Activated CD8-positive, alpha-beta T cell treated with anti-CD3 and anti-CD28 coated beads, Interleukin-2, amount 10 ng/mL, durations not matched to agents 7 days and 5 days (primary cell): ENCODE results near the gene CD28. TPM values are rescaled to one million over a fixed set of nuclear protein-coding genes. Genes with fewer than 3 reads are reported as not detected.
"Not testable (repeated sequence)": the region's sequence is repeated elsewhere in the genome, so short reads cannot be mapped to it uniquely, and the experiment has no call there.

Experiments used
- ATAC-seq: fragments of 150-1000 bp; cut with Tn5 transposase; one replicate; pipeline ENCODE4 v1.10.0; 2021; ENCODE audit warnings: moderate library complexity
- CTCF ChIA-PET: fragments of 350-600 bp; sonication (Branson Sonifier 250); formaldehyde crosslinking; loops from one replicate; lab custom pipeline; 2021; ENCODE audit warnings: antibody characterized with exemption; lab: Charles Lee
- POLR2A ChIA-PET: fragments of 350-600 bp; sonication (Branson Sonifier 250); formaldehyde crosslinking; loops from one replicate; lab custom pipeline; 2021; ENCODE audit warnings: antibody characterized with exemption; lab: Charles Lee
- DNase-seq: peaks from one replicate; pipeline ENCODE4 v3.0.0-alpha.2; 2020
- H3K27ac Mint-ChIP-seq: one replicate; pipeline ENCODE4 v1.8.0; 2021; ENCODE audit warnings: mild to moderate bottlenecking, mixed read lengths
- H3K27me3 Mint-ChIP-seq: one replicate; pipeline ENCODE4 v1.8.0; 2021; ENCODE audit warnings: low read depth, mixed read lengths
- H3K36me3 Mint-ChIP-seq: one replicate; pipeline ENCODE4 v1.8.0; 2021; ENCODE audit warnings: low read depth, mixed read lengths
- H3K4me1 Mint-ChIP-seq: one replicate; pipeline ENCODE4 v1.8.0; 2021; ENCODE audit warnings: low read depth, mixed read lengths
- H3K4me3 Mint-ChIP-seq: one replicate; pipeline ENCODE4 v1.8.0; 2021; ENCODE audit warnings: mild to moderate bottlenecking, mixed read lengths
- H3K9me3 Mint-ChIP-seq: one replicate; pipeline ENCODE4 v1.8.0; 2022; ENCODE audit warnings: mixed read lengths; ENCODE audit not compliant: insufficient read depth
- total RNA-seq, 2 experiments: library from RNA; stranded (reverse); gene quantifications; one replicate each; pipeline ENCODE4 v1.2.3, GENCODE V29; 2021

CD28 gene
- total RNA-seq, 2 experiments from 2014 or later, result 25.6 to 27.2 TPM

DNA sequence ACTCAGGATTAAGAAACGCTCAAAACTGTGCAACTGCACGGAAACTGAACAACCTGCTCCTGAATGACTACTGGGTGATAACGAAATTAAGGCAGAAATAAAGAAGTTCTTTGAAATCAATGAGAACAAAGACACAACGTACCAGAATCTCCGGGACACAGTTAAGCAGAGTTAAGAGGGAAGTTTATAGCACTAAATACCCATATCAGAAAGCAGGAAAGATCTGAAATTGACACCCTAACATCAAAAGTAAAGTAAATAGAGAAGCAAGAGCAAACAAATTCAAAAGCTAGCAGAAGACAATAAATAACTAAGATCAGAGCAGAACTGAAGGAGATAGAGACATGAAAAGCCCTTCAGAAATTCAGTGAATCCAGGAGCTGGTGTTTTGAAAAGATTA is 8.0 kb upstream of the CD28 start:
- H3K4me3 Mint-ChIP-seq, DNase-seq, ATAC-seq, CTCF ChIA-PET, POLR2A ChIA-PET, H3K27me3 Mint-ChIP-seq, H3K9me3 Mint-ChIP-seq, H3K27ac Mint-ChIP-seq, H3K36me3 Mint-ChIP-seq, H3K4me1 Mint-ChIP-seq: not testable (repeated sequence)

DNA sequence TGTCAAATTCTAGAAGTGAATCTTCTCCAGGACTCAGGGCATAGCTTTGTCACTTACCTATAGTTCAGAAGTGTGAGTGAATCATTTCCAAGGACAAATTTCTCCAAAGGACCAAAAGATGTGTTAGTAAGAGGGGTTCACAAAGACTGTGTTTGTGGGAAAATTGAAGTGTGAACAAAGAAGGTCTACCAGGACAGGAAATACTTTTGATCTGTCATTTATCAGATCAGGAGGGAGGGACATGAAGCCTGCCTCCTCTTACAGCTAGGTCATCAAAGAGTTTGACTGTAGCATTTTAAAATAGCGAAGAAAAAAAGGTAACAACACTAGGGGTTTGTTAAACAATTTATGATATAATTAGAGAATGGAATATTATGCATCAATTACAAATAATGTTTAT is 2.0 kb upstream of the CD28 start:
- no peak overlapping the region for H3K27ac Mint-ChIP-seq
- peaks cover 5% of the 10 kb centered on the region for H3K36me3 Mint-ChIP-seq
- no peaks in the 10 kb centered on the region for H3K27me3 Mint-ChIP-seq
- POLR2A ChIA-PET, result interaction anchor here (1.0 to 1.5 kb wide), 3 partner anchors 36 to 166 kb away, joined by 3 to 4 read pairs (median 4); no protein-coding TSS in a partner anchor
- no peak for DNase-seq
- no peak for ATAC-seq
- H3K4me1 Mint-ChIP-seq, result peaks cover 46% of the 10 kb centered on the region
- CTCF ChIA-PET, result interaction anchor here (1.1 to 1.6 kb wide), 4 partner anchors 9 to 35 kb away, joined by 3 to 6 read pairs (median 4); no protein-coding TSS in a partner anchor
- H3K4me3 Mint-ChIP-seq, result no peak overlapping the region
- H3K9me3 Mint-ChIP-seq, result peaks cover 4% of the 10 kb centered on the region

DNA sequence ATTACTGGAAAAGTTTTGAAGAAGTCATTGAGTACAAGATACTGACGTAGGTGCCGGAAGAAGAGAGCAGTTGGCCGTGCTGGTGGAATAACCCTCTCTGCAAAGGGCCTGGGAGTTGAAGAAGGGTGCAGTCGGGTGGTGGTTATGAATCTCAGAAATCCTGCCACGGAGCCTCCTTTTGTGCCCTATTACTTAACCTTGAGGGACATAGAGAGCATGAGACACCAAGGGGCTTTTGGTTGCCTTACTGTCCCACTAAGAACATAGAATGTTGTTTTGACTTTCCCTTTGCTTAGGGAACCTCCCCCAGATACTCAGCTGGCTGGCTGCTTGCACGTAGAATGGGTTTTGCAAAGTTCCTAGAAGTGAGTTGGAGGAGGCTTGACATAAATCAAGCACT is 1.3 kb upstream of the CD28 start:
- Mint-ChIP-seq H3K4me1 (peaks cover 53% of the 10 kb centered on the region), H3K9me3 (peaks cover 4% of the 10 kb centered on the region), H3K4me3 (peak overlapping the region; percentile 72), H3K27me3 (no peaks in the 10 kb centered on the region), H3K27ac (peak overlapping the region; percentile 87), H3K36me3 (peaks cover 5% of the 10 kb centered on the region)
- DNase-seq, result peak; percentile 51
- ChIA-PET POLR2A (interaction anchor here (0.6 to 6.5 kb wide), 4 partner anchors 14 to 165 kb away, joined by 3 to 84 read pairs (median 4); no protein-coding TSS in a partner anchor), CTCF (interaction anchor here (0.9 to 1.2 kb wide), 3 partner anchors 8 to 76 kb away, joined by 3 read pairs; no protein-coding TSS in a partner anchor)
- ATAC-seq, result peak; percentile 21

DNA sequence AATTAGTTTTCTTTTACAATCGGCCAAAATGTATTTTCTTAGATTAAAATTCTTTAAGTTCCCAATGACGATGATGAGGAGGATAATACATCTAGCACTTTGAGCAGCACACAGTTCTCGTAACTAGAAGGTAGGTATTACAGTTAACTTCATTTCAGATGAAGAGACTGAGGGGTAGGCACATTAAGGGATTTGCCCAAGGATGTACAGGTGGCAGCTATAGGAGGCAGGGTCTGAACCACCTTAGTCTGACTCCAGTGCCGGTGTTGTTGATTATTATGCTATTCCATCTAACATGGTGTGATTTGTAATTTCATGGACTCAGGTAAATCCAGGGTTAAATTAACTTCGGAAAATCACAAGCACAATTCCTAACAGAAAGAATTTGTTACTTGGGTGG is 1.1 kb downstream of the CD28 start:
- CTCF ChIA-PET, result interaction anchor here (0.8 to 5.5 kb wide), 8 partner anchors 8 to 223 kb away, joined by 3 to 68 read pairs (median 4); no protein-coding TSS in a partner anchor

DNA sequence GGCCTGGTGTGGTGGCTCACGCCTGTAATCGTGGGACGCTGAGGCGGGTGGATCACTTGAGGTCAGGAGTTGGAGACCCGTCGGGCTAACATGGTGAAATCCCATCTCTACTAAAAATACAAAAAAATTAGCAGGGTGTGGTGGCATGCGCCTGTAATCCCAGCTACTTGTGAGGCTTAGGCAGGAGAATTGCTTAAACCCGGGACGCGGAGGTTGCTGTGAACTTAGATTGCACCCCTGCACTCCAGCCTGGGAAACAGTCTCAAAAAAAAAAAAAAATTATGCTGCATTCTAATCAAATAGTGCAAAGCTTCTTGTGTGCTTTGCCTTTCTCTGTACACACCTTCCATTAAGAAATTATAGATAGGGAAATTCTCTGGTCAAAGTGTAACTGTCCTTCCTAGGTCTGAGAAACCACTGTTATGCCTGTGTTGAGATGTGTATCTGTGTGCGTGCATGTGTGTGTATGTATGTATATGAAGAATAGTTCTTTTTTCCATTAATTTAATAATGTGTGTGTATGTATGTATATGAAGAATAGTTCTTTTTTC is 2.5 kb downstream of the CD28 start:
- peak overlapping the region; percentile 88 for H3K27ac Mint-ChIP-seq
- POLR2A ChIA-PET, result interaction anchor here (0.6 to 6.5 kb wide), 9 partner anchors 10 to 470 kb away, joined by 3 to 84 read pairs (median 9); partner anchors contain the start of gene CTLA4
- peaks cover 29% of the 10 kb centered on the region for H3K36me3 Mint-ChIP-seq
- peak overlapping the region; percentile 72 for H3K4me3 Mint-ChIP-seq
- no peaks in the 10 kb centered on the region for H3K27me3 Mint-ChIP-seq
- peak; percentile 7 for ATAC-seq
- CTCF ChIA-PET, result interaction anchor here (0.7 to 5.5 kb wide), 5 partner anchors 11 to 106 kb away, joined by 3 to 68 read pairs (median 24); no protein-coding TSS in a partner anchor
- H3K9me3 Mint-ChIP-seq, result no peaks in the 10 kb centered on the region
- H3K4me1 Mint-ChIP-seq, result peaks cover 87% of the 10 kb centered on the region
- DNase-seq, result no peak

More for the DNA sequence above, 1.1 kb downstream of the CD28 start:
- peaks cover 19% of the 10 kb centered on the region for H3K36me3 Mint-ChIP-seq
- H3K27me3 Mint-ChIP-seq, result no peaks in the 10 kb centered on the region
- H3K9me3 Mint-ChIP-seq, result peaks cover 4% of the 10 kb centered on the region
- POLR2A ChIA-PET, result interaction anchor here (0.6 to 6.5 kb wide), 8 partner anchors 11 to 228 kb away, joined by 3 to 84 read pairs (median 22); partner anchors contain the start of gene CTLA4
- ATAC-seq (peak; percentile 16), DNase-seq (no peak)
- H3K4me1 Mint-ChIP-seq, result peaks cover 75% of the 10 kb centered on the region
- peak overlapping the region; percentile 72 for H3K4me3 Mint-ChIP-seq
- peak overlapping the region; percentile 87 for H3K27ac Mint-ChIP-seq

DNA sequence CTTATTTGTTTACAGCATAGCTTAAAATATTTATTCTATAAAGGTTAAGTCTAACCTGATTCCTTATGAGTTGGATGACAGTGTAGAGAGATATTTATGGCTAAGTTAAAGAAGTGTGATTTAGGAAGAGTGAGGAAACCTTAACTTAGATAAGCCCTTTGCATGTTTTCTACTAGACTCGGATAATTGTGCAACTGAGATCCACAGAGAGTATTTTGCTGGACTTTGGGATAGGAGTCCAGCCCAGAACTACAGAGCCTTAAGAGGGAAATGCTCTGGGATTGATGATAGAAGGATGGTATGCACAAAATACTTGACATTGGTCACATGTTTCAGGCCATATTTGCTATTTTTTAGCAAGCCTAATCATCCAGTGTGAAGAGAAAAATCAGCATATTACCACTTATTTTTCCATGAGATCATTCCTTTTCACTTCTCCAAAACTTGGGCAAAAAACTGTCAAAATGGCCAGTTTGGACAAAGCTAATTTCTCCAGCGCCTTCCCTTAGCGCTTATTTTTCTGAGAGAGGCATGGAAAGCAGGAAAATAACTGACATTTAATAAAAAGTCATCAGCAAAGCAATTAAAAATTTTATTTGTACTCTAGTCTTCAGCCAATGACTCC is 3.1 kb downstream of the CD28 start:
- DNase-seq (no peak), ATAC-seq (no peak)
- no peaks in the 10 kb centered on the region for H3K27me3 Mint-ChIP-seq
- POLR2A ChIA-PET, result interaction anchor here (0.6 to 6.5 kb wide), 10 partner anchors 9 to 470 kb away, joined by 3 to 84 read pairs (median 6); partner anchors contain the start of gene ICOS
- peaks cover 87% of the 10 kb centered on the region for H3K4me1 Mint-ChIP-seq
- H3K9me3 Mint-ChIP-seq, result no peaks in the 10 kb centered on the region
- H3K4me3 Mint-ChIP-seq, result peak overlapping the region; percentile 72
- CTCF ChIA-PET, result interaction anchor here (1.1 to 5.5 kb wide), 4 partner anchors 10 to 105 kb away, joined by 4 to 68 read pairs (median 27); no protein-coding TSS in a partner anchor
- peak overlapping the region; percentile 88 for H3K27ac Mint-ChIP-seq
- peaks cover 33% of the 10 kb centered on the region for H3K36me3 Mint-ChIP-seq

DNA sequence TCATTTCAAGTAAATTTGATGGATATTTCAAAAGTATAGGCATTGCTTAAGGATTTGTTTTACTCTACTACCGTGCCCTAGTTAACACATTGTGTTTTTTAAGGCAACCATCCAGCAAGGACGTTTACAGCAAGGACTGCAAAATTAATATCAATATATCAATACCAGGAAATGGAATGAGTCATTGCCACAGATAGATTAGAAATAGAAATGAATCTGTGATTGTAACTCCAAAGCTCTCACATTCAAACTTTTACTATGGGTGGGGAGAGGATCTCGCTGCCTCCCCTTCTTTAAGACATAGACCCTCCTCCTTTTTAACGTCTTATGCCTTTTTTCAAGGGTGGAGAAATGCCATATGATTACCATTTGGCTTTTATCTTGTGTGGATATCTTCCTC is 3.8 kb downstream of the CD28 start:
- Mint-ChIP-seq H3K4me1 (peaks cover 86% of the 10 kb centered on the region), H3K27me3 (no peaks in the 10 kb centered on the region), H3K27ac (peak overlapping the region; percentile 88), H3K4me3 (peak overlapping the region; percentile 72), H3K9me3 (no peaks in the 10 kb centered on the region), H3K36me3 (peaks cover 34% of the 10 kb centered on the region)
- ATAC-seq (no peak), DNase-seq (no peak)
- ChIA-PET CTCF (interaction anchor here (1.1 to 5.5 kb wide), 5 partner anchors 9 to 105 kb away, joined by 4 to 68 read pairs (median 10); no protein-coding TSS in a partner anchor), POLR2A (interaction anchor here (0.7 to 6.5 kb wide), 7 partner anchors 9 to 227 kb away, joined by 3 to 84 read pairs (median 7); partner anchors contain the start of gene ICOS)

DNA sequence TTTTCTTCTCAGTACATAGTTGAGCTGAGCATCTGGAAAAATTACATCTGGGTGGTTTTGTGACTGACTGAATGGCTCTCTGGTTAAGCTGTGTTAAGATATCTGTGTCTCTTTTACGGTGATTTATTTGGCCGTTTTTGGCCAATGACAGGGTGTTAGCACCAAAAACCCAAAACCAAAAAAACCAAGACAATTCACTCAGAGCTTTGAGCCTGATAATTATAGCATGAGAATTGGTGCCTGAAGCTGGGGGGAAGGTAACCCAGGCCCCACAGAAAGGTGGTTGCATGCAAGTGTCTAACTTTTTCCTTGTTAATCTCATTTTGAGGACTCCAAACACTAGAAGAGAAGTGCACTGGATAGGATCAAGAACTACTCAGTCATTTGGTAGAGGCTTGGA is 4.5 kb downstream of the CD28 start:
- Mint-ChIP-seq H3K27ac (peak overlapping the region; percentile 88), H3K36me3 (peaks cover 41% of the 10 kb centered on the region), H3K9me3 (no peaks in the 10 kb centered on the region), H3K27me3 (no peaks in the 10 kb centered on the region), H3K4me1 (peaks cover 86% of the 10 kb centered on the region), H3K4me3 (peak overlapping the region; percentile 72)
- POLR2A ChIA-PET, result interaction anchor here (0.9 to 6.5 kb wide), 6 partner anchors 8 to 157 kb away, joined by 3 to 84 read pairs (median 8); no protein-coding TSS in a partner anchor
- DNase-seq (no peak), ATAC-seq (peak; percentile 3)
- CTCF ChIA-PET, result interaction anchor here (1.1 to 5.5 kb wide), 5 partner anchors 9 to 104 kb away, joined by 4 to 68 read pairs (median 8); no protein-coding TSS in a partner anchor

DNA sequence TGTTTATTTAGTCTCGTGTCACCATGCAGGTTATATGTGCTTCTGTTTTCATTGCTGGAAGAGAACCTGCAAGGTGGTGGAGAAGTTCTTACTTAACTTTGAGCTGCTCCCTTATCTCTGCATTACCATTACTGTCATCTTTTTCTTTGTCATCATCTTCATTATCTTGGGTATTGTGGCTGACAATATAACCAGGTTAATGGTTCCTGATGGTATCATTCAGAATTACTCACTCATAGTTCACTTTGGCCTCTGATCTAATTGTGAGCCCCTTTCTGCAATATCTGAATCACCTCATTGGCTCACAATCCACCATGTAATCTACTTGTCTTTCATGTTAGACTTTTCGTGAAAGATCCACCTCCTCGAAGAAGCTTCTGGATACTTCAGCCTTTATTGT is 5.0 kb downstream of the CD28 start:
- ChIA-PET CTCF (interaction anchor here (1.2 to 5.5 kb wide), 4 partner anchors 8 to 103 kb away, joined by 4 to 68 read pairs (median 9); no protein-coding TSS in a partner anchor), POLR2A (interaction anchor here (0.9 to 6.5 kb wide), 6 partner anchors 7 to 157 kb away, joined by 3 to 84 read pairs (median 8); no protein-coding TSS in a partner anchor)
- H3K4me1 Mint-ChIP-seq, result peaks cover 86% of the 10 kb centered on the region
- DNase-seq, result no peak
- H3K27ac Mint-ChIP-seq, result peak overlapping the region; percentile 88
- no peaks in the 10 kb centered on the region for H3K9me3 Mint-ChIP-seq
- peak overlapping the region; percentile 17 for H3K4me3 Mint-ChIP-seq
- no peak for ATAC-seq
- no peaks in the 10 kb centered on the region for H3K27me3 Mint-ChIP-seq
- peaks cover 46% of the 10 kb centered on the region for H3K36me3 Mint-ChIP-seq

DNA sequence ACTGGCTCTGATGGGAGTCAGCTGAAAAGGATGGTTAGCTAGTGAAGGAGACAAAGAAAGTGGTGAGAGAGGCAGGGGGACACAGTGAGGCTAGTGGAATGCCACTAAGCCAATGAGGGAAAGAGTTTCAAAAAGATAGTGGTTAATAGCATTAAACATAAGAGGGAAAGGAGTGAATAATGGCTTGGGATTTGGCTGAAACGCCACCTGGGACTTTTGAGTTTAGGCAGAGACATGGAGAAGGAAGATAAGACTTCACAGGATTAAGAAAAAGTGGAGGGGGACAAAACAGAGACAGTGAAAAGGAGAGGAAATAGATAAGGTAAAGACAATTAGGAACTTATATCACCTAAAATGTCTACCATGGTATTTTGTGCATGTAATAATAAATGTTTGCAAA is 6.9 kb downstream of the CD28 start:
- CTCF ChIA-PET, result interaction anchor here (0.7 to 2.7 kb wide), 6 partner anchors 9 to 102 kb away, joined by 3 to 10 read pairs (median 3); no protein-coding TSS in a partner anchor
- H3K4me3 Mint-ChIP-seq, result no peak overlapping the region
- no peak for DNase-seq
- ATAC-seq, result no peak
- peak overlapping the region; percentile 36 for H3K27ac Mint-ChIP-seq
- no peaks in the 10 kb centered on the region for H3K27me3 Mint-ChIP-seq
- POLR2A ChIA-PET, result interaction anchor here (1.0 to 3.1 kb wide), 3 partner anchors 26 to 98 kb away, joined by 3 to 17 read pairs (median 3); no protein-coding TSS in a partner anchor
- H3K4me1 Mint-ChIP-seq, result peaks cover 89% of the 10 kb centered on the region
- no peaks in the 10 kb centered on the region for H3K9me3 Mint-ChIP-seq
- peaks cover 57% of the 10 kb centered on the region for H3K36me3 Mint-ChIP-seq

DNA sequence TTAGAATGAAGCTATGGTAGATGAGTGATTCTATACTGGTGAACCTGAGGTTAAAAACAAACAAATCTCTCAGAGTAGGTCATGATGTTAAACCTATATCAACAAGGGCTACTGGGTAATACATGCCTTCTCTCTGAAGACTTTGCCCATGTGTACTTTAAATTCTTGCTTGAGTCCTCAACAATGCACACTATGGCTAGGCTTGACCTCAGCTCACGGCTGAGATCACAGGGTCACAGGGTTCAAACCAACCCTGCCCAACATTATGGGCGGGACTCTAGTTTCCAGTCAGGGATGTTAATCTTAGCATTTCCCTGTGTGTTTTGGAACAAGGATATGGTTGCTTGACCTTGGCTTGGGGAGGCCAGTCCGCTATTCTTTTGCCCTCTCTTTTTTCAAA is 7.7 kb downstream of the CD28 start:
- CTCF ChIA-PET, result interaction anchor here (0.8 to 2.7 kb wide), 3 partner anchors 26 to 102 kb away, joined by 3 to 10 read pairs (median 3); no protein-coding TSS in a partner anchor
- Mint-ChIP-seq H3K4me1 (peaks cover 93% of the 10 kb centered on the region), H3K4me3 (no peak overlapping the region), H3K9me3 (no peaks in the 10 kb centered on the region), H3K27ac (peak overlapping the region; percentile 36), H3K36me3 (peaks cover 58% of the 10 kb centered on the region), H3K27me3 (no peaks in the 10 kb centered on the region)
- DNase-seq, result no peak
- POLR2A ChIA-PET, result interaction anchor here (0.6 to 8.5 kb wide), 4 partner anchors 17 to 97 kb away, joined by 3 to 64 read pairs (median 10); no protein-coding TSS in a partner anchor
- no peak for ATAC-seq
